GM12891 (cell line): ENCODE measurements around the gene TRIM9.

Source experiments
- DNase-seq: peaks from one replicate; pipeline ENCODE4 v3.0.0; 2011; ENCODE audit warnings: low spot score; ENCODE audit not compliant: insufficient read length
- FAIRE-seq: peaks from 2 replicates; lab custom pipeline; 2011; peaks lifted over from hg19 to GRCh38; lab: Jason Lieb, UNC
- PAX5 ChIP-seq: IDR thresholded peaks from 2 replicates; pipeline ENCODE4 v1.6.1; 2011; ENCODE audit warnings: low read length, moderate library complexity, mild to moderate bottlenecking; ENCODE audit not compliant: insufficient read depth, severe bottlenecking
- POLR2A ChIP-seq: IDR thresholded peaks from 2 replicates; pipeline ENCODE4 v1.6.1; 2011; ENCODE audit warnings: low read depth, low read length, control low read depth
- POLR2AphosphoS5 ChIP-seq: IDR thresholded peaks from 2 replicates; pipeline ENCODE4 v1.6.1; 2011; ENCODE audit warnings: low read depth, low read length, control low read depth
- POU2F2 ChIP-seq: IDR thresholded peaks from 2 replicates; pipeline ENCODE4 v1.6.1; 2011; ENCODE audit warnings: low read depth, mild to moderate bottlenecking, control low read depth, low read length, moderate library complexity
- SPI1 ChIP-seq: IDR thresholded peaks from 2 replicates; pipeline ENCODE4 v1.6.1; 2011; ENCODE audit warnings: low read depth, low read length, control low read depth
- TAF1 ChIP-seq: IDR thresholded peaks from 2 replicates; pipeline ENCODE4 v1.6.1; 2011; ENCODE audit warnings: low read depth, low read length, control low read depth

TRIM9 gene

DNA sequence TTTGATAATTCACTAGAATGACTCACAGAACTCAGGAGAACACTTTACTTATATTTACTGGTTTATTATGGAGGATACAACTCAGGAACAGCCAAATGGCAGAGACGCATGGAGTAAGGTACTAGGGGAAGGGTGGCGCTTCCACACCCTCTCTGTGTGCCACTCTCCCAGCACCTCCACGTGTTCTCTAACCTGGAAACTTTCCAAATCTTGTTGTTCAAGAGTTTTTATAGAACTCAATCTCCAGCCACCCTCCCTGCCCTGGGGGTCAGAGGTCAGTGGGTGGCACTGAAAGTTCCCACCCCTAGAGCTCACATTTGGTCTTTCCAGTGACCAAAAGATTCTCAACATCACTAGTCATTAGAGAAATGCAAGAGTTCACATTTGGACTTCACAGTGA is 13.2 kb downstream of the TRIM9 start:
- TF ChIP-seq PAX5 (no peak), POU2F2 (no peak), POLR2AphosphoS5 (no peak), POLR2A (no peak)
- FAIRE-seq (no peak), DNase-seq (no peak)

DNA sequence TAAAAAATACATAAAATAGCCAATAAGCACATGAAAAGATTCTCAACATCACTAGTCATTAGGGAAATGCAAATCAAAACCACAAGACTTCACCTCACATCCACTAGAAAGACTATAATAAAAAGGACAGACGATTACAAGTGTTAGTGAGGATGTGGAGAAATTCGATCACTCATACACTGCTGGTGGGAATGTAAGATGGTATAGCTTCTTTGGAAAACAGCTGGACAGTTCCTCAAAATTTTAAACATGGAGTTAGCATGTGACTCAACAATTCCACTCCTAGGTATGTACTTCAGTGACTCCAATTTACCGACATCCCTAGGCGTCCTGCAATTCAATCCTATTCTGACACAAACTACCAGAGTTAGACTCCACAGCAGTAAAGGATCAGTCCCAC is 13.7 kb downstream of the TRIM9 start:
- DNase-seq (no peak), FAIRE-seq (no peak)
- TF ChIP-seq POLR2A, result no peak
- no peak for TF ChIP-seq PAX5
- no peak for TF ChIP-seq TAF1
- no peak for TF ChIP-seq SPI1
- no peak for TF ChIP-seq POU2F2
- no peak for TF ChIP-seq POLR2AphosphoS5

DNA sequence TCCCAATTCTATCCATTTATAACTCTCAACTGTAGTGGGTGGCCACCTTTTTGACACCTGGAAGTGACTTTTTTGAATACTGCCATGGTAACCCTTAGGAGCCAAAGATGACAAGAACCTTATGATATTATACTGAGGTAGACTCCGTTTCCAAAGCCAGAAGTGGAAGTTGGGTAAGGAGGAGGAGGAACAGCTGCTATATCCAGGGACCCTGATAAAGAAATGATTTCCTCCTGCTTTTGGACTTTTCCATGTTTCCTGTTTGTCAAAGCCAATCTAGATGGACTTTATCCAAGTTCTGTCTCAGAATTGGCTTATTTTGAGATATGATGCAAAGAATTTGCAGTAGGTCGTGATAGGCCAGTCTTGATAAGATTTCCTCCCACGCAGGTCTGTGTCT is 14.3 kb downstream of the TRIM9 start:
- DNase-seq (no peak), FAIRE-seq (no peak)
- no peak for TF ChIP-seq POLR2A
- TF ChIP-seq POU2F2, result no peak
- no peak for TF ChIP-seq POLR2AphosphoS5
- no peak for TF ChIP-seq TAF1
- TF ChIP-seq SPI1, result no peak
- TF ChIP-seq PAX5, result no peak

DNA sequence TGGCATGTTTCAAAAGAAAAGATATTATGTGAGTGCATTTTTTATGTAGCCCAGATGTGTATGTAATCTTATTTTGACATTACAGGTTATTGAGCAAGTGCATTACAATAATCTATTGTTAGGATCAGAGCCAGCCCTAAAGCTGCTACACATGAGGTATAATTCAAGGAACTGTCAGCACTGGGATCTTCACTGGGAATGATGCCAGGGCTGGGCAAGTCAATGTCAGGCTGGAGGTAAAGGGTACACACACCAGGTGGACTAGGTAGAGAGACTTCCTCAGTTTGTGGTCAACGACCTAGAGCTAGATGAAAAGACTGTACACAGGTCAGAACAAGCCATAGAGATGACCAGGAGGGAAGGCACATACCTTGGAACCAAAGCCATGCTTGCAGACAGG is 15.4 kb downstream of the TRIM9 start:
- no peak for DNase-seq

DNA sequence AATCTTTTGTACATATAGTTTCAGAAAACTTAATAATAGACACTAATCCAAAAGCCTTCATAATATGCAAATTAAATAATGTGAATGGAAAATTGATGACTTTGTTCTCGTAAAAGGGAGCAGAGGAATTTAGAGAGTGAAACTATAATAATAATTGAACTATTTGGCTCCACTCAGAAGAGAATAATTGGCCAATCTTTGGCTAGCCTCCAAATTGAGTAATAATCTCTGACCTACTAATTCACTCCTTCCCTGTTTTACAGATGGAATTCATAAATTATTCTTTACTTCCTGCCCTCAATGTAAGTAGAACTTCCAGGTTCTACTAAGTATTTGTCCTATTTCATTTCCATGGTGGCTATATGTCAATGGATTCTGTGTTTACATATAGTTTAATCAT is 15.8 kb downstream of the TRIM9 start:
- no peak for FAIRE-seq
- no peak for TF ChIP-seq POLR2A
- no peak for TF ChIP-seq POLR2AphosphoS5
- TF ChIP-seq TAF1, result no peak
- no peak for TF ChIP-seq SPI1
- no peak for TF ChIP-seq PAX5
- no peak for TF ChIP-seq POU2F2
- no peak for DNase-seq

More for the DNA sequence above, 15.4 kb downstream of the TRIM9 start:
- no peak for FAIRE-seq
- TF ChIP-seq SPI1 (no peak), POLR2A (no peak), POLR2AphosphoS5 (no peak), POU2F2 (no peak), TAF1 (no peak), PAX5 (no peak)

DNA sequence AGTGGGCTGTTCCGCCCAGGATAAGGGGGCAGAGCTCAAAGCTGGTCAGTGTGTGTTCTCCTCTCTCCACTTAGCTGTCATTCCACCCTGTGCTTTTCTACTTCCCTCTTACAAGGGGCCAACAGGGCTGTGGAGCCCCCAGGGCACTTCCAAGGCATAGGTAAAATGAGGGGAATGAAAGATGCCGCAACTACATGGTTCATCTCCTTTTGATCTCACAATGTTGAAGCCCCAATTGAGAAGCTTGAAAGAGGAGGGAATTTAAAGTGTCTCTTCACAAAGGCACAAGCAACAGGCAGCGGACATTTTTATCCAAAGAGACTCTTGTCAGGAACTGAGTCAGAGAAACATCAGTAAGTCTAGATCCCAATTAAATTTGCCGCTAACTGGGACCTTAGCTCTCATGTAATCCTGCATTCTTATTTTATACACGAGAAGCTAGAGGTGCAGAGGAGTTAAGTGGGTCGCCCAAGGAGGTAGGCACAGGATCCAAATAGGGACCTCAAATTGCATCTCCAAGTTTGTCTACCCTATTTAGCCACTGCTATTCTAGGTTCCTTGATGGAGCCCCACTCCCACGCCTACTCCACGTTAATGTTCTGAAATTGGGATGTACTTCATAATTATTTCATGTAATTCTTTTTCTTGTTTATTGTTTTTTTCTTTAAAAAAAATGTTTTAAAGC is 20.1 kb downstream of the TRIM9 start:
- TF ChIP-seq PAX5 (no peak), TAF1 (no peak), POLR2AphosphoS5 (no peak), POU2F2 (no peak), POLR2A (no peak), SPI1 (no peak)
- no peak for FAIRE-seq

DNA sequence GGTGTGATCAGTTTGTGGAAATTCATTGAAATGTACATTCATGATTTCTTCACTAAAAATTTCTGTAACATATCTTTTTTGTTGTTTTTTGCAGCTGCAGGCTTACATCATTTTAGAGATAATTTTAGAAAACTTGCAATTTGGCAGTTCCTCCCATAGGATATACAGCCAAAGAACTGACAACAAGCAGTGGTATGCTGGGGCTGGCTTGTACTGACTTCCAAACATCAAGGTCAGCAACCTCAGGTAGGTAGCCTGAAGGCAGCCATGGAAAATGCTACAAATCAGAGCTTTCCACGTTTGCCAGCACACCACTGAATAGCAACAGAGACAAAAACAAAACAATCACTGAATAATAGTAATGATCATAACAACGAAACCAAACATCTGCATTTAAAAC is 21.2 kb downstream of the TRIM9 start:
- TF ChIP-seq POLR2AphosphoS5 (no peak), POLR2A (no peak), PAX5 (no peak), SPI1 (no peak), POU2F2 (no peak)
- FAIRE-seq, result no peak
- no peak for DNase-seq

More for the DNA sequence above, 20.1 kb downstream of the TRIM9 start:
- DNase-seq, result no peak

DNA sequence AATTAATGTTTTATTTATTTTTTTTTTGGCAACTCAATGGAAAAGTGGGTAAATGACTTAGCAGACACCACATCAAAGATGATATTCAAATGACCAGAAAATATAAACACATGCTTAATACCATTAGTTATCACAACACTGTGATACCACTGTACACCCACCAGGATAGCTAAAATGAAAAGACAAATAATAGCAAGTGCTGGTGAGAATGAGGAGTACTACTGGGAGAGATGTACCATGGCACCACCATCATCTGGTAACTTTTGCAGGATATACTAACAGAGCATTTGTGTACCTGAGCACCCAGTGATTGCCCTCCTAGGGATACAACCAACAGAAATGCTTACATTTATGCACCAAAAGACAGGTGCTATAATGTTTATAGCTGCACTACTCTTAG is 21.9 kb downstream of the TRIM9 start:
- DNase-seq, result no peak
- TF ChIP-seq POU2F2, result no peak
- TF ChIP-seq PAX5, result no peak
- no peak for TF ChIP-seq TAF1
- no peak for TF ChIP-seq SPI1
- no peak for TF ChIP-seq POLR2AphosphoS5
- TF ChIP-seq POLR2A, result no peak
- FAIRE-seq, result no peak

DNA sequence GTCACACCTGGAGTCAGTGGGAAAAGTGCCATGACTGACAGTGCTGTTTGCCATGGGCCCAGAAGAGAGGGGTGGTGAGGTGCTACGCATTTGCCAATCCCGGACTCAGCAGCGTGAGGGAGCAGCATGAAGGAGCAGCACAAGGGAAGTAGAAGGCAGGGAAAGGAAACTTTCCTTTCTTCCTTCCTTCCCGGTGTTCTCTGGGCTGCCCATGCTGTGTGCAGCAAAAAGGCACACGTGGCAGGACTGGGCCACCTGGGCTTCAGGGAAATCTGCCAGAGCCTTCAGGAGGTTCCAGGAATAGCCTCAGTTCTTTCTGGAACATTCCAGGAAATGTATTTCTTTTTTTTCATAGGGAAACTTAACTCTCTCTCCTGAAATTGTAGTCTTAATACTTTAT is 23.0 kb downstream of the TRIM9 start:
- TF ChIP-seq POLR2AphosphoS5, result no peak
- TF ChIP-seq TAF1, result no peak
- TF ChIP-seq POLR2A, result no peak
- TF ChIP-seq POU2F2, result no peak
- TF ChIP-seq SPI1, result no peak
- TF ChIP-seq PAX5, result no peak
- FAIRE-seq (no peak), DNase-seq (no peak)

DNA sequence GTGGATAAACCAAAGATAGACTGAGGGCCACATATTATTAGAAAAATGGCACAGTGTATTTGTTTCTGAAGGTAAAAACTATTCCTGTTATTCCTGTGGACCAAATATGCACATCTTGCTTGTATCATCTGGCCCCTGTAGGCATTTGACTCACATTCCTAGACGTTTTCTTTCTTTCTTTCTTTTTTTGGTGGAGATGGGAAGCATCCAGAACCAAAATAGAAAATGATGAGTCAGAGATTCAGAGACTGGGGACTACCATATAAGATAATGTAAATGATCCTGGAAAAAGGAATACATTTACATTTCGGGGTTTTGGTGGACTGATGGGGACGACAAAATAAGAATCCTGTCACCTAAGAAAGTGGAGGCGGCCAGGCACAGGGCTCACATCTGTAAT is 24.2 kb downstream of the TRIM9 start:
- TF ChIP-seq SPI1, result no peak
- TF ChIP-seq POLR2AphosphoS5, result no peak
- TF ChIP-seq TAF1, result no peak
- TF ChIP-seq PAX5, result no peak
- TF ChIP-seq POLR2A, result no peak
- TF ChIP-seq POU2F2, result no peak
- no peak for FAIRE-seq
- no peak for DNase-seq

DNA sequence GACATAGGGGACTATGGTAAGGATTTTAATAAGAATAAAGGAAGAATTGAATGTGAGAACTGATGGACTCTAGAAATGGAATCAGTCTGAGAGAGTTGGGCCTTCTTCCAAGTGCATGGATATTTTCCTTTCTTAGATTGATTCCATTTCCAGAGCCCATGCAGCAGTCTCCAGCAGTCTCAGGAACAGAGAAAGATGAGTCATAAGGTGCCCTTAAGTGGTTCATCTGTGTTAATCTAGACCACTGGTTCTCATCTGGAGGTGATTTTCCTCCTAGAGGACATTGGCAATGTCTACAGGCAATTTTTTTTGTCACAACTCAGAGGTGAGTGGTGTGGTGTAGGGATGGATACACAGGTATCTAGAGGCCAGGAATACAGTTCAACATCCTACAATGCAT is 25.9 kb downstream of the TRIM9 start:
- no peak for FAIRE-seq
- TF ChIP-seq TAF1, result no peak
- TF ChIP-seq SPI1, result no peak
- DNase-seq, result no peak
